Neuron (in vitro differentiated cells): Measurements from ENCODE around the gene SLC22A2.
"Not testable (repeated sequence)": the region's sequence is repeated elsewhere in the genome, so short reads cannot be mapped to it uniquely, and the experiment has no call there.

ENCODE experiments used
- H2AFZ ChIP-seq: one replicate; pipeline ENCODE4 v1.6.1; 2013; ENCODE audit warnings: low read depth, mild to moderate bottlenecking, inconsistent platforms, low read length, moderate library complexity
- H3K27me3 ChIP-seq: one replicate; pipeline ENCODE4 v1.6.1; 2013; ENCODE audit warnings: low read length; ENCODE audit not compliant: insufficient read depth
- H3K36me3 ChIP-seq: one replicate; pipeline ENCODE4 v1.6.1; 2013; ENCODE audit warnings: low read length; ENCODE audit not compliant: insufficient read depth
- H3K4me1 ChIP-seq: one replicate; pipeline ENCODE4 v1.6.1; 2013; ENCODE audit warnings: low read length; ENCODE audit not compliant: insufficient read depth
- H3K4me3 ChIP-seq: 2 replicates; pipeline ENCODE4 v1.5.1; 2013; ENCODE audit warnings: mild to moderate bottlenecking, low read length, moderate library complexity
- H3K9me3 ChIP-seq: one replicate; pipeline ENCODE4 v1.6.1; 2013; ENCODE audit warnings: low read length

The SLC22A2 gene

DNA sequence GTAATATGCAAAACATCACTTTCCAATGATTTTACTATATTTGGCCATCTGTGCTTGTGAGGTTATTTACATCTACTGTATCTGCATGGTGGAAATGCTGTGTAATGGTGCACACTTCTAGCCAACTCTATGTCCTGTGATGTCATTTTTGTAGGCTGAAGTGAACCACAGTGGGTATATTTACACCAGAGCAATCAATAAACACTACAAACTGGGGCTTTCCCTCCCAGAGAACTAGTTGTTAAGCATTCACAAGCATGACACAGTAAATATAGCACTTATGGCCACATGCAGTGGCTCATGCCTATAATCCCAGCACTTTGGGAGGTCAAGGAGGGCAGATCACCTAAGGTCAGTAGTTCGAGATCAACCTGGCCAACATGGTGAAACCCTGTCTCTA, 4.9 kb downstream of the SLC22A2 start:
- H3K4me1 ChIP-seq, result no peaks in the 10 kb centered on the region
- no peaks in the 10 kb centered on the region for H3K9me3 ChIP-seq

DNA sequence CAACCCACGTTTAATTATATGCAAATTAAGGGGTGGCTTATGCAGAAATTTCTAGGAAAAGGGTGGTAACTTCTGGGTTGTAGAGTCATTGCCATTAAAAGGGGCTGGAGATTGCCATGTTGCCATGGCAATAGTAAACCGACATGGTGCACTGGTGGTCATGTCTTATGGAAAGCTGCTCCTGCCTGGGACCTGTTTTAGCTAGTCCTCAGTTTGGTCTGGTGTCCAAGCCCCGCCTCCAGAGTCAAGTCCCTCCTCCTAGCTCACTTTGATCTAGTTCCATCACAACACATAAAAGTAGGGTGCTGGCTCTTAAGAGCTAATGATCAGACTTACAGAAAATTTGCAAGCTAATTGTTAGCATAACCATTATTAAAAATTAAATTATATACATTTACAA, 5.3 kb downstream of the SLC22A2 start:
- no peaks in the 10 kb centered on the region for H3K4me1 ChIP-seq
- no peak overlapping the region for H3K4me3 ChIP-seq
- no peaks in the 10 kb centered on the region for H3K9me3 ChIP-seq
- no peak overlapping the region for H2AFZ ChIP-seq
- H3K27me3 ChIP-seq, result peaks cover 6% of the 10 kb centered on the region
- H3K36me3 ChIP-seq, result no peaks in the 10 kb centered on the region

More for the DNA sequence above, 4.9 kb downstream of the SLC22A2 start:
- H3K36me3 ChIP-seq, result no peaks in the 10 kb centered on the region
- H2AFZ ChIP-seq, result no peak overlapping the region
- H3K27me3 ChIP-seq, result peaks cover 9% of the 10 kb centered on the region
- H3K4me3 ChIP-seq, result no peak overlapping the region

DNA sequence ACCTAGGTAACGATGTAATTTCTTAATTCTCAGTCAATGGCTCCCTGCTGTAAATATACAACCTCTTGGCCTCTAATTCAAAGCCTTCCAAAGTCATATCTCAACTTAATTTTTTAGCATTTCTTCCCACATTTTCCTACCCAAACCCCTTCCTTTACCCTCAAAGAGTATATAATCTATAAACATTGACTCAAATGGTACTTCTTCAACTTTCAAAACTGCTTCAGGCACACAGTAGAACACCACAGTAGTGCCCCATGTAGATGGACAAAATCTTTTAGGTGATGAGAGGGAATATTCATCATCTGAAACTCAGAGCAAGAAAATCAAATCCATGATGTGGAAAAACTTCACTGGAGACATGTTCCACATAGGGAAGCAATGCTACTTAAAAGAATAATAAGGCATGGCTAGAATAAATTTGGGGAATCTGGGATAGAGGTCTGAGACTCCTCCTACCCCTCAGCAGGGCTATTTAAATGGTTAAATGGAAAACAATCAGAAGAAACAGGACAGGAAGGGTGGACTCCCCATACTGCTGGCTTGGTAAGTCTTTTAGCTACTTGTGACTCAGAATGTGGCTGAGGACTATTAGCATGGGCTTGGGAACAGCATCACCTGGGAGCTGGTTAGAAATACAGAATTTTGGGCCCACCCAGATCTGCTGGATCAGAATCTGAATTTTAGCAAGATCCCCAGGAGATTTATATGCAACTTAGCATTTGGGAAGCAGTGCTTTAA, 6.4 kb downstream of the SLC22A2 start:
- H3K4me1 ChIP-seq, result no peaks in the 10 kb centered on the region
- no peaks in the 10 kb centered on the region for H3K36me3 ChIP-seq
- H3K4me3 ChIP-seq, result no peak overlapping the region
- H3K9me3 ChIP-seq, result no peaks in the 10 kb centered on the region
- H3K27me3 ChIP-seq, result peaks cover 6% of the 10 kb centered on the region
- H2AFZ ChIP-seq, result no peak overlapping the region

DNA sequence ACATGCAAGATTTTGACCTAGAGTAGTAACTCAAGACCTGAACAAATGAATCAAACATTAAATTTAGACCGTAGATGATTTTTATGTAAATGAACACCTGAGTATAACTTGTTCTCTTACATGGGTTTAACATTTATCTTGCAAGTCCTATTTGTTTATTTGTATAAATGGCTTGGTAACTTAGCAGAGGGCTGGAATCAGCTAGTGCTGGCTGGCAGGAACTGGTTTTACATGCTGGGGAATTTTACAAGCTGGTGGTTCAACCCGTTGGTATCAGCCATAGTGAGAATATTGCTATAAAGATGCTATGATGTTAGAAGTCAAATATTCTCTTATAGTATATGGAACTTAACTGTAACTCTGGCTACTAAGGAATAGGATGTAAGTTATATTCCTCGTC, 8.9 kb downstream of the SLC22A2 start:
- H3K27me3 ChIP-seq, result peaks cover 2% of the 10 kb centered on the region
- no peaks in the 10 kb centered on the region for H3K4me1 ChIP-seq
- no peaks in the 10 kb centered on the region for H3K9me3 ChIP-seq
- no peaks in the 10 kb centered on the region for H3K36me3 ChIP-seq
- no peak overlapping the region for H2AFZ ChIP-seq
- no peak overlapping the region for H3K4me3 ChIP-seq

DNA sequence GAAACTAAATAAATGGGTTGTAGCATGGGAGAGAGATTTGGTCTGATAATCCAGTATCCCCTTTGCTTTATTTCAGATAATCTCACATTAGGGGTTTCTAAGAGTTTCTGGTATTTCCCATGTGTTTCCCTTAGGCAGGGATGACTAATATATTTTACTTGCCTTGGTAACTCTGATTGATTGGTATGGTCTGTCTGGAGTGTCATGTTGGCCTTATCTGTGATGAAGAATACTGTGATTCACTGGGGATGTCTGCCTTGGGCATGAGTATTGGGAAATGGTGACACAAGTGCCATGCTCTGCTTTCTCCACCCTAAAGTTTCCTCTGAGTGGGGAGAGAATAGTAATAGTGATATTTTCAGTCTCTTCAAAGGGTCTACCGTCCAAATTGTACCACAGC, 10.1 kb downstream of the SLC22A2 start:
- no peak overlapping the region for H3K4me3 ChIP-seq
- H3K27me3 ChIP-seq, result peaks cover 5% of the 10 kb centered on the region
- H3K4me1 ChIP-seq, result no peaks in the 10 kb centered on the region
- H2AFZ ChIP-seq, result no peak overlapping the region
- H3K36me3 ChIP-seq, result no peaks in the 10 kb centered on the region
- H3K9me3 ChIP-seq, result no peaks in the 10 kb centered on the region

DNA sequence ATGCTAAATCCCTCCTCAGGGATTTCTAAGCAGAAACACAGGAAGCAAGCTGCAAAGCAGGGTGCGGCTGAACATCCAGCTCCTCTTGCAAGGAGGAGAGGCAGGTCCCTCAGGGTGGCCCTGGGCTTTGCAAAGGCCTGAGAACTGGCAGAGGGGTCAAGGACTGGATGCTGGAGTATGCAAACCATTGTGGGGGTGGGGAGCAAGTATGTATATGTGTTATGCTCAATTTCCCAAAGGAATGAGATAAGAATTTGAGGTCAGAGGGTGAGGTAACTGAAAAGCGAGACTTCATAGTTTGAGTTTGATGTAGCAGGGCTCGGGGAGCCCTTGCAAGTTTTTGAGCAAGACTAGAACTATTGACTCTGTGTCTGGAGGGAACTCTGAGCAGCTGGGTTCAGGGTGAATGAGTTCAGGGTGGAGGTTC, 11.2 kb downstream of the SLC22A2 start:
- H2AFZ ChIP-seq, result no peak overlapping the region
- H3K4me1 ChIP-seq, result no peaks in the 10 kb centered on the region
- peaks cover 5% of the 10 kb centered on the region for H3K27me3 ChIP-seq
- H3K36me3 ChIP-seq, result no peaks in the 10 kb centered on the region
- no peaks in the 10 kb centered on the region for H3K9me3 ChIP-seq
- H3K4me3 ChIP-seq, result no peak overlapping the region

DNA sequence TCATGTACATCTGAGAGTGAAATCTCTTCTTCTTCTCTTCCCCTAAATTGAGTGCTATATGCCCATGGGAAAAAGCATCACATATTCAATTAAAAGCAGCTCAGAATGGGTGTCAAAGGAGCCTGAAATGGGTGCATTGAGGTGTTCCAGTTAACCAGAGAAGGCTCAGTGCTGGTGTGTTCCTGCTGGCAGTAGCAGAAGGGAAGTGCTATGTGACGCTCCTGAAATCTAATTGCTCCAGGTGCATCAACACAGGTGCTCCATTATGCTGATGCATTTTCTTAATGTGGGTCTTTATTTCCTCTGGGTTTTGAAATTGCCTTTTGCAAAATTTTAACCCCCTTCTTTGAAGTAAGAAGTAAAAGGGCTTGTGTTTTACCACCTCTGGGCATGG, 17.9 kb downstream of the SLC22A2 start:
- Histone ChIP-seq H3K27me3 (peaks cover 4% of the 10 kb centered on the region), H3K4me1 (no peaks in the 10 kb centered on the region), H3K4me3 (no peak overlapping the region), H3K9me3 (no peaks in the 10 kb centered on the region), H3K36me3 (no peaks in the 10 kb centered on the region), H2AFZ (no peak overlapping the region)

DNA sequence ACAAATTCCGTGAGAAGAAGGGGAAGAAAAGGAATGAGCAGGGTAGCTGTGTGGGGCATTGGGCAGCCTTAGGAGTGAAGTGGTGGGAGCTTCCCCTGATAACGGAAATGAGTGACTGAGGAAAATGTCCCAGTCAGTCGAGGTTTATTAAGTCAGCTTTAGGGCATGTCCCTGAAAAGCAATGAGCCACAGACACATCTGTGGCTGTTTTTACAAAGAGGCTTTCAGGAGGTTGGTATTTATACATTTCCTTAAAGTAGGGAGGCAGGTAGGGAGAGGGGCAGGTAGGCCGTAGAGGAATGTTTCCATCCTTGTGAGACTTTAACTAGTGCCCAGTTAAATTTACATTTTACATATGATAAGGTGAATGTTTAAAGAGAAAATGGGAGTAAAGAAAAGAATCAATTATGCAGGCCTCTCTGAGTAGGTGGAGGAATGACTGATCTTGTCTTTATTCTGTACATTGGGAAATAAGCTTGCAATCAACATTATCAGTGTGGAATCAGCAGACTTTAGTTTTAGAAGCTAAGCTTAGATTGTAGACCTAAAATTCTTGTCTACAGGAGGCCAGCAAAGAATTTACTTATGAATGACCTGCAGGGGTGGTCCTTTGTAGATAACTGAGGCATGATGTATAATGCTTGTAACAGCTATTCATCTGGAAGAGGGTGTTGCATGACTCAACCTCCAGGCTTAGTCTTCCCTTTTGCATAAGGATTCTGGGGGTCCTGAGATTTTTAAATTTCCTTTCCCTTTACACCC, 18.5 kb downstream of the SLC22A2 start:
- H3K4me3 ChIP-seq, result no peak overlapping the region
- no peak overlapping the region for H2AFZ ChIP-seq
- no peaks in the 10 kb centered on the region for H3K36me3 ChIP-seq

DNA sequence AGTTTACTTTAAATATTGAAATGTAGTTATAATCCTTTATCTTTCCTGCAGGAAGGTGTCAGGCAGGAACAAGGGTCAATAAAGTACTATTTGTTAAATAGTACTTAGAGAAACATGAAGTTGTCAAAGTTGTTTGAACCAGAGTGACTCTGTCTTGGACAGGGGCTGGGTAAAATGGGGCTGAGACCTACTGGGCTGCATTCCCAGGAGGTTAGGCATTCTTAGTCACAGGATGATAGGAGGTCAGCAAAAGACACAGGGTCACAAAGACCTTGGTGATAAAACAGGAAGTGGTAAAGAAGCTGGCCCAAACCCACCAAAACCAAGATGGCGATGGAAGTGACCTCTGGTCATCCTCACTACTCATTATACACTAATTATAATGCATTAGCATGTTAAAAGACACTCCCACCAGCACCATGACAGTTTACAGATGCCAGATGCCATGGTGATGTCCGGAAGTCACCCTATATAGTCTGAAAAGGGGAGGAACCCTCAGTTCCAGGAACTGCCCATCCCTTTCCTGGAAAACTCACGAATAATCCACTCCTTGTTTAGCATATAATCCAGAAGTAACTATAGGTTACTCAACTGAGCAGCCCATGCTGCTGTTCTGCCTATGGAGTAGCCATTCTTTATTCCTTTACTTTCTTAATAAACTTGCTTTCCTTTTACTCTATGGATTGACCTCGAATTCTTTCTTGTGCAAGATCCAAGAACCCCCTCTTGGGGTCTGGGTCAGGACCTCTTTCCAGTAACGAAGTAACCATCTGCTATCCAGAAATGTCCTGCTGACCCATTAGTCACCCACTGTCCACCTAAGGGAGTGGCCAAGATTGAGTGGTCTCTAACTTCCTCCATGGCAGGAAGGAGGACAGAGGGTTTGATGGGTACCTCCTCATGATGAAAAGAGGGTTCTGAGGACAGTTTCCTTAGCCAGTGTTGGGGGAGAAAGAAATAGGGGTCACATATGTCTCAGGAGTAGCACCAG, 19.6 kb downstream of the SLC22A2 start:
- Histone ChIP-seq H3K36me3 (no peaks in the 10 kb centered on the region), H3K4me3 (no peak overlapping the region), H3K27me3 (peaks cover 3% of the 10 kb centered on the region), H2AFZ (no peak overlapping the region), H3K4me1 (no peaks in the 10 kb centered on the region), H3K9me3 (no peaks in the 10 kb centered on the region)

More for the DNA sequence above, 18.5 kb downstream of the SLC22A2 start:
- H3K4me1 ChIP-seq, result no peaks in the 10 kb centered on the region
- H3K27me3 ChIP-seq, result peaks cover 4% of the 10 kb centered on the region
- H3K9me3 ChIP-seq, result no peaks in the 10 kb centered on the region

DNA sequence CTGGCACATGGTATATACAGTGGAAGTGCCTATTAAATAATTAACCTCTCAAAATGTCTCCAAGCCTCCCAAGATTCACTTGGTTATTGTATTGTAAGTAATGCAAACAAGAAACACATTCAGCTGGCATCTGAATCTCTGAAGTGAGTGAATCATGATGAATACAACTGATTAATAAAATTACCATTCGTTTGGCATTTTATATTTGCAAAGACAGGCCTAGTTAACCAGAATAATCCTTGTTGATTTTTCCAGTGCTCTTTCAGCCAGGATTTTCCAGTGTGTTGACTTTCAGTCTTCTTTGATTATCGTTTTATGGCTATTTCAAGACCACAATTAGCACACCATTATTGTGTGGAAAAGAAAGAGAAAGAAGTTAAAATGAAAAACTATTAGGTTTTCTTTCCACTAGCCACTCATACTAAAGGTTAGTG, 20.3 kb downstream of the SLC22A2 start:
- Histone ChIP-seq H3K36me3 (no peaks in the 10 kb centered on the region), H2AFZ (no peak overlapping the region), H3K27me3 (no peaks in the 10 kb centered on the region), H3K4me3 (no peak overlapping the region), H3K4me1 (no peaks in the 10 kb centered on the region), H3K9me3 (no peaks in the 10 kb centered on the region)

DNA sequence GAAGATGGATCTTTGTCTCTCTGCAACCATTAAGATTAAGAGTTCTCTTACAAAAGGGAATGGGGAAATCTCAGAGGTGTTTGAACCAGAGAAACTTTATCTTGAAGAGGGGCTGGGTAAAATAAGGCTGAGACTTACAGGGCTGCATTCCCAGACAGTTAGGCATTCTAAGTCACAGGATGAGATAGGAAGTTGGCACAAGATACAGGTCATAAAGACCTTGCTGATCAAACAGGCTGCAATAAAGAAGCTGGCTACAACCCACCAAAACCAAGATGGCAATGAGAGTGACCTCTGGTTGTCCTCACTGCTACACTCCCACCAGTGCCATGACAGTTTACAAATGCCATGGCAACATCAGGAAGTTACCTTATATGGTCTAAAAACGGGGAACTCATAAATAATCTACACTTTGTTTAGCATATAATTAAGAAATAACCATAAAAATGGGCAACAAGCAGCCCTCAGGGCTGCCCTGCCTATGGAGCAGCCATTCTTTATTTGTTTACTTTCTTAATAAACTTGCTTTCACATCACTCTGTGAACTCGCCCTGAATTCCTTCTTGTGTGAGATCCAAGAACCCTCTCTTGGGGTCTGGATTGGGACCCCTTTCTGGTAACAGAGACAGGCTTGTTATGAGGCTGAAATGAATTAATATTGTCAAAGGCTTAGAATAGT, 20.9 kb downstream of the SLC22A2 start:
- not testable (repeated sequence) for H3K4me3 ChIP-seq, H3K27me3 ChIP-seq, H3K4me1 ChIP-seq, H3K9me3 ChIP-seq, H3K36me3 ChIP-seq, H2AFZ ChIP-seq

DNA sequence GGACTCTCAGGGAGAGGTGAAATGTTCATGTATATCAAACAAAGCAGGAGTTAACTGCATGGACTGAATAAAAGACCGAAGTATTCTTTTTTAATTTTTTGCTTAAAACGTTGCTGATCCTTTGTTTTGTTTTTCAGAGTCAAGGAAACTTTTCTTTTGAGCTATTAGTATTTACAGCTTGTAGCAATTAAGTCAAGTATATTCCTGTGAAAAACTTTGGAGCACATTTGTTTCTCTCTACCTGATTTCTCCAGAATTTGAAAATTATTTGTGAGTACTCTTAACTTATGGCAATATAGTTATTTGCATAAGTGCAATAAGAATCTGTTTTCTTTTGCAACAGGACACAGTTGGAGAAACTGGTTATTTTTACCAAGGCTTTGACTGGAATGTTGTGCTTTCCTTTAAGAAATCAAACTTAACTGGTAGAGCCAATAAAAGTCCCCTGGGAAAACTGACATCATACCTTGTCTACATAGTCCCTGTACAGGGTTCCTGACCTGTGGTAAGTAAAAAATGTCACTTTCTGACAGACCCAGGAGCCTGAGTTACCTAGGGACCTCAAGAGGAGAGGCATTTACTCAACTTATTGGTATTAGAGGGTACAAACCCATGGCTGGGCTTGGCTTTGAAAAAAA, 22.3 kb downstream of the SLC22A2 start:
- not testable (repeated sequence) for H3K9me3 ChIP-seq, H3K27me3 ChIP-seq, H3K4me3 ChIP-seq, H2AFZ ChIP-seq, H3K4me1 ChIP-seq, H3K36me3 ChIP-seq
